ENCODE results near the gene STIP1.
A peak's percentile ranks its signal among the peaks of the same experiment; 100 is the strongest.

STIP1 gene

DNA sequence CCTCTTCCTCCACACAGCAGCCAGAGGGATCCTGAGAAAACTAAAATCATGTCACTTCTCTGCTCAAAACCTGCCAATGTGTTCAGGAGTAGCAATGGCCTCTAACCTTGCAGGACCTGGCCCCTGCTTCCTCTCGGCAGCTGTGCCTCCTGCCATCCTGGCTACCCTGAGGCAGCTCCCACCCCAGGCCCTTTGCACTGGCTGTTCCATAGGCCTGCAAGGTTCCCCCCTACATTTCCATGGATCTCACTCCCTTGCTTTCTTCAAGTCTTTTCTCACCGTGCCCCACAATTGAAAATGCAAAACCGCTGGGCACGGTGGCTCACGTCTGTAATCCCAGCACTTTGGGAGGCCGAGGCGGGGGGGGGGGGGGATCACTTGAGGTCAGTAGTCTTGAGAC, 2.1 kb upstream of the STIP1 start:
- in situ Hi-C loops (cut with HindIII; ENCODE audit: low pct_ligation_motif_present, low sequenced_read_pairs): no loop called here
- Histone ChIP-seq H3K27me3 (replicated peaks) (no peaks in the 10 kb centered on the region), H3K36me3 (replicated peaks) (peaks cover 4% of the 10 kb centered on the region), H3K27ac (no peak overlapping the region), H3K4me3 (ENCODE audit: low read depth, low read length) (no peak overlapping the region)
- TF ChIP-seq, protein P1, sequence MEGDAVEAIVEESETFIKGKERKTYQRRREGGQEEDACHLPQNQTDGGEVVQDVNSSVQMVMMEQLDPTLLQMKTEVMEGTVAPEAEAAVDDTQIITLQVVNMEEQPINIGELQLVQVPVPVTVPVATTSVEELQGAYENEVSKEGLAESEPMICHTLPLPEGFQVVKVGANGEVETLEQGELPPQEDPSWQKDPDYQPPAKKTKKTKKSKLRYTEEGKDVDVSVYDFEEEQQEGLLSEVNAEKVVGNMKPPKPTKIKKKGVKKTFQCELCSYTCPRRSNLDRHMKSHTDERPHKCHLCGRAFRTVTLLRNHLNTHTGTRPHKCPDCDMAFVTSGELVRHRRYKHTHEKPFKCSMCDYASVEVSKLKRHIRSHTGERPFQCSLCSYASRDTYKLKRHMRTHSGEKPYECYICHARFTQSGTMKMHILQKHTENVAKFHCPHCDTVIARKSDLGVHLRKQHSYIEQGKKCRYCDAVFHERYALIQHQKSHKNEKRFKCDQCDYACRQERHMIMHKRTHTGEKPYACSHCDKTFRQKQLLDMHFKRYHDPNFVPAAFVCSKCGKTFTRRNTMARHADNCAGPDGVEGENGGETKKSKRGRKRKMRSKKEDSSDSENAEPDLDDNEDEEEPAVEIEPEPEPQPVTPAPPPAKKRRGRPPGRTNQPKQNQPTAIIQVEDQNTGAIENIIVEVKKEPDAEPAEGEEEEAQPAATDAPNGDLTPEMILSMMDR (IDR thresholded peaks at IDR 0.05; ENCODE audit: low read depth, low read length, missing control alignments): no peak
- no peak for DNase-seq

DNA sequence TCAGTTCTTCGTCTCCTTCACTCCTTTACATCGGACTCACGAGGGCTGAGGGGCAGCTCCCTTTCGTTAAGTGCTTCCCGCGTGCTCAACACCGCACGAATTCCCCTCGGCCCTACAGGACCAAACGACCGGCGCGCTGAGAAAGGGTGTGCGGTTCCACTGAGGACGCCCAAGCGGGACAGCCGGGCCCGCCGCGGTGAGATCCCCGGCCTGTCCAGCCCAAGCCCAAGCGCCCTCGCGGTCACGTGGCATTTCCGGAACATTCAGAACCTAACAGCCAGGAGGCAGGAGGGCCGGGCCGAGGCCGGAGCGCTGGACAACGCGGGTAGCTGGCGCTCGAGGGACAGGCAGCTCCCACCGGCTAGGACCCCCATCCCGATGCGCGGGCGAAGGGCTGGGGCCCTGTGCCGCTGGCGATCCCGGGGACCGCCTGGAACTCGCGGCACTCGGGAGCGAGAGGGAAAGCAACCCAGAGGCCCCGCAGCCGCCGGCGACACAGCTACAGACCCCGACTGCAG, 737 bp upstream of the STIP1 start:
- Histone ChIP-seq H3K36me3 (replicated peaks) (peaks cover 4% of the 10 kb centered on the region), H3K27me3 (replicated peaks) (no peaks in the 10 kb centered on the region), H3K27ac (peak overlapping the region; percentile 85), H3K4me3 (ENCODE audit: low read depth, low read length) (peak overlapping the region; percentile 69)
- TF ChIP-seq, protein P1 (IDR thresholded peaks at IDR 0.05; ENCODE audit: low read depth, low read length, missing control alignments): peak; percentile 55
- in situ Hi-C loops (cut with HindIII; ENCODE audit: low pct_ligation_motif_present, low sequenced_read_pairs): no loop called here
- peak; percentile 80 for DNase-seq

DNA sequence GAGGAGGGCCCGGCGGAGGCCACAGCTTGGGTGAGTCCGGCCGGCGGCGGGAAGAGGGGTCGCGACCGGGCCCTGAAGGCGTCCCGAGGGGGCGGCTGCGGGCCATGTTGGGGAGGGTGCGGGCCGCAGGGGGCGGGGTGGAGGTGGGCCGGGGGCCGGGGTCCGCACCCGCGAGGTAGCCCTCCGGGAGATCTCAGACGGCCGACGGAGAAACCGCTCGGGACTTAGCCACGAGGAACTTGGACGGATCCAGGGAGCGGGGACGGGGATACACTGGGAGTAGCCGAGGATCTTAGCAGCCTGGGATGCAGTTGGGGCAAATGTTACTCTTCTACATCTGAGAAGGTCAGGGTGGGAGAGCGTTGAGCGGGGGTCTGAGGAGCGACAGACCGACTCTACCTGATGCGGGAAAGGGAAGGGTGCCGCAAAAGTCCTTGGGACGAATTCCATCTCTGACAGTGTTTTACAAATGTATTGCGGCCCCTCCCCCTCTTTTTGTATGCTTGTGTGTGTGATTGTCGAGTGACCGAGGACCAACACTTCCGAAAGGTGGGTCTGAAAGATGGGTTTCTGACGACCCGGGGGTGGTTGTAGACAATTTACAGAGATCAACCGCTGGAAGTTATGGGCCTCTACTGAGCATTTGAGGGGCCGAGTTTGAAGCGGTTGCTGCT, 658 bp downstream of the STIP1 start:
- TF ChIP-seq, protein P1 (IDR thresholded peaks at IDR 0.05; ENCODE audit: low read depth, low read length, missing control alignments): no peak
- peaks cover 10% of the 10 kb centered on the region for H3K36me3 ChIP-seq (replicated peaks)
- DNase-seq: no peak
- in situ Hi-C loops (cut with HindIII; ENCODE audit: low pct_ligation_motif_present, low sequenced_read_pairs): no loop called here
- H3K27me3 ChIP-seq (replicated peaks): no peaks in the 10 kb centered on the region
- no peak overlapping the region for H3K27ac ChIP-seq
- H3K4me3 ChIP-seq (ENCODE audit: low read depth, low read length): no peak overlapping the region

DNA sequence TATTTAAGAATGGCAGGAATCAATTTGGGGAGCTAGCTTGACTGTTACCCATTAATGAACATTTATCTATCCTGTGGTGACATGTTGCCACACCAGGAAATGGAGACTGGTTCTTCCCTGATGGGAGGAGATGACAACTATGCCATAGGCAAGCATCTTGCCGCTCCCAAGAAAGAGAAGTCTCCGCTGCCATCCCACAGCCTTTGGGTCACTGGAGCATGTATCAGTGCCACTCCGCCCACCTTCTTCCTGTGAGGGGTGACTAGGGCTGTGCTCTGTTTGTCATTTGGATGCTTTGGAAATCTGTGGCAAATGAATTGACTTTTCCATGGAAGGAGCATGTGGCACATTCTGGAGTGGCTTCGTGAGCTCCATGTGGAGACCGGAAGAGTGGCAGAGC, 6.5 kb downstream of the STIP1 start:
- H3K36me3 ChIP-seq (replicated peaks): peaks cover 61% of the 10 kb centered on the region
- DNase-seq: no peak
- in situ Hi-C loops (cut with HindIII; ENCODE audit: low pct_ligation_motif_present, low sequenced_read_pairs): no loop called here
- no peak overlapping the region for H3K27ac ChIP-seq
- TF ChIP-seq, protein P1 (IDR thresholded peaks at IDR 0.05; ENCODE audit: low read depth, low read length, missing control alignments): no peak
- H3K4me3 ChIP-seq (ENCODE audit: low read depth, low read length): no peak overlapping the region
- H3K27me3 ChIP-seq (replicated peaks): no peaks in the 10 kb centered on the region

DNA sequence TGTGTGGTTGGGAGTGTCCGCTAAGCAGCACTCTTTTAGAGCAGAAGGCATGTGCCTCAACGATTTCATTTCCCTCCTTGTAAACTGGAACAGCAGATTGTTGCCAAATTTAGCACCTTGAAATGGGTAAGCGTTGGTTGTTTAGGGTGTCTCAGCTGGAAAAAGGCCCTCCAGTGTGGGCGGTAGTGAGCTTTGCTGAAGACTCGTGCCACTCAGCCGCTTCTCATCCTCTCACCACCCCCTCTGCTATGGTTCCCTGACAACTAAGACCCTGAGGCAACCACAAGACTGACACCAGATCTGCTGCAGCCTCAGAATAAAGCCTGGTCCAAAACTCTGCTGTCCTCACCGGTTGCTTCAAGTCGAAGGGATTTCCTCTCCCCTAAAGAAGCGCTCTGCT, 10.7 kb downstream of the STIP1 start:
- Histone ChIP-seq H3K27ac (no peak overlapping the region), H3K27me3 (replicated peaks) (no peaks in the 10 kb centered on the region), H3K36me3 (replicated peaks) (peaks cover 88% of the 10 kb centered on the region), H3K4me3 (ENCODE audit: low read depth, low read length) (no peak overlapping the region)
- no peak for DNase-seq
- in situ Hi-C loops (cut with HindIII; ENCODE audit: low pct_ligation_motif_present, low sequenced_read_pairs): no loop called here
- TF ChIP-seq, protein P1 (IDR thresholded peaks at IDR 0.05; ENCODE audit: low read depth, low read length, missing control alignments): no peak

DNA sequence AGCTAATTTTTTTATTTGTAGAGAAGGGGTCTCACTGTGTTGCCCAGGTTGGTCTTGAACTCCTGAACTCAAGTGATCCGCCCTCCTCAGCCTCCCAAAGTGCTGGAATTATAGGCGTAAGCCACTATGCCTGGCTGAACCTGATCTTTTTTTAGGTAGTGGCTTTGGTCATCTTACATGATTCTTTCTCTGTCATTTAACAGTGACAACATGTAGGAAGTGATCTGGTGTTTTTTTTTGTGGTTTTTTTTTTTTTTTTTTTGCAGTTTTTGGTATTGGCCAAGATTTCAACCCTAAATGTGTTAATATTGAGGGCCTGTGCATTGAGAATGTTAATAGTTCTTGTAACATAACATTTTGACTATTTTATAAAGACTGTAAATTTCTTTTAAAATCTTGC, 12.5 kb downstream of the STIP1 start:
- H3K27me3 ChIP-seq (replicated peaks): no peaks in the 10 kb centered on the region
- DNase-seq: no peak
- no peak overlapping the region for H3K27ac ChIP-seq
- in situ Hi-C loops (cut with HindIII; ENCODE audit: low pct_ligation_motif_present, low sequenced_read_pairs): no loop called here
- H3K4me3 ChIP-seq (ENCODE audit: low read depth, low read length): no peak overlapping the region
- TF ChIP-seq, protein P1 (IDR thresholded peaks at IDR 0.05; ENCODE audit: low read depth, low read length, missing control alignments): no peak
- H3K36me3 ChIP-seq (replicated peaks): peaks cover 92% of the 10 kb centered on the region
